B cell (primary cell): ENCODE measurements around the gene PRRG4.

ENCODE experiments used
- CTCF ChIP-seq: fragments of 200-600 bp; IDR thresholded peaks from one replicate; pipeline ENCODE4 v1.8.0; 2022; ENCODE audit warnings: antibody characterized with exemption, mild to moderate bottlenecking
- EZH2 ChIP-seq: IDR thresholded peaks from 2 replicates; pipeline ENCODE4 v1.6.1; 2012; ENCODE audit warnings: borderline replicate concordance, low read depth, mild to moderate bottlenecking, moderate library complexity, low read length; ENCODE audit not compliant: insufficient read depth, poor library complexity, severe bottlenecking

- TF ChIP-seq CTCF = no peak
- TF ChIP-seq EZH2 = no peak
Measured at GRCh38 chr11:32852207-32852606, 22.5 kb downstream of the PRRG4 start.
